Measurements from ENCODE around the gene OR4Q2.
A peak's percentile ranks its signal among the peaks of the same experiment; 100 is the strongest.
"Not testable (repeated sequence)": the region's sequence is repeated elsewhere in the genome, so short reads cannot be mapped to it uniquely, and the experiment has no call there.

The OR4Q2 gene

GRCh38 chr14:20001863-20002262 is at the start of gene OR4Q2:
Gene OR4Q2, plus strand, starts transcription at chr14:20002163.
- no peaks in the 10 kb centered on the region for H3K4me1 Mint-ChIP-seq
- no peak for DNase-seq (ENCODE audit: low spot score in 2 of 2)
- no peaks in the 10 kb centered on the region for H3K36me3 Mint-ChIP-seq (ENCODE audit: insufficient read depth)
- H3K4me3 Mint-ChIP-seq, result no peak within 1 kb of the TSS
- ATAC-seq (replicated peaks; ENCODE audit: extremely low read depth, poor library complexity, severe bottlenecking), result no peak
- H3K27me3 Mint-ChIP-seq, result peaks cover 8% of the 10 kb centered on the region
- H3K9me3 Mint-ChIP-seq, result no peaks in the 10 kb centered on the region
- H3K27ac Mint-ChIP-seq (ENCODE audit: low read depth), result no peak within 1 kb of the TSS

- H3K36me3 Mint-ChIP-seq (ENCODE audit: insufficient read depth); H3K4me3 Mint-ChIP-seq; ATAC-seq (replicated peaks; ENCODE audit: extremely low read depth, poor library complexity, severe bottlenecking); DNase-seq (ENCODE audit: low spot score in 2 of 2); H3K27me3 Mint-ChIP-seq; H3K9me3 Mint-ChIP-seq; H3K27ac Mint-ChIP-seq (ENCODE audit: low read depth): not testable (repeated sequence)
- H3K4me1 Mint-ChIP-seq, result peaks cover 15% of the 10 kb centered on the region
These were observed 32.2 kb upstream of the OR4Q2 start for GRCh38 chr14:19969735-19970134.

- DNase-seq (ENCODE audit: low spot score in 2 of 2), result no peak
- Mint-ChIP-seq H3K9me3 (peaks cover 12% of the 10 kb centered on the region), H3K36me3 (ENCODE audit: insufficient read depth) (peaks cover 3% of the 10 kb centered on the region), H3K4me1 (peaks cover 24% of the 10 kb centered on the region), H3K27me3 (no peaks in the 10 kb centered on the region), H3K27ac (ENCODE audit: low read depth) (no peak overlapping the region), H3K4me3 (peak overlapping the region; percentile 40)
- peak; percentile 98 for ATAC-seq (replicated peaks; ENCODE audit: extremely low read depth, poor library complexity, severe bottlenecking)
These were observed 27.1 kb upstream of the OR4Q2 start for GRCh38 chr14:19974844-19975243.

GRCh38 chr14:19975291-19975690 is 26.7 kb upstream of the OR4Q2 start, which contains the start of gene OR4K15:
Gene OR4K15, plus strand, starts transcription at chr14:19975591. Its CDS starts 0 bp downstream, at chr14:19975591.
- H3K9me3 Mint-ChIP-seq, result peaks cover 12% of the 10 kb centered on the region
- peak within 1 kb of the TSS; percentile 40 for H3K4me3 Mint-ChIP-seq
- ATAC-seq (replicated peaks; ENCODE audit: extremely low read depth, poor library complexity, severe bottlenecking) (no peak), DNase-seq (ENCODE audit: low spot score in 2 of 2) (no peak)
- H3K36me3 Mint-ChIP-seq (ENCODE audit: insufficient read depth), result peaks cover 3% of the 10 kb centered on the region
- peaks cover 24% of the 10 kb centered on the region for H3K4me1 Mint-ChIP-seq
- H3K27me3 Mint-ChIP-seq, result no peaks in the 10 kb centered on the region
- no peak within 1 kb of the TSS for H3K27ac Mint-ChIP-seq (ENCODE audit: low read depth)

GRCh38 chr14:19993438-19993837 is 8.5 kb upstream of the OR4Q2 start:
- no peak overlapping the region for H3K4me3 Mint-ChIP-seq
- ATAC-seq (replicated peaks; ENCODE audit: extremely low read depth, poor library complexity, severe bottlenecking) (no peak), DNase-seq (ENCODE audit: low spot score in 2 of 2) (no peak)
- no peaks in the 10 kb centered on the region for H3K4me1 Mint-ChIP-seq
- H3K9me3 Mint-ChIP-seq, result peaks cover 5% of the 10 kb centered on the region
- H3K27me3 Mint-ChIP-seq, result no peaks in the 10 kb centered on the region
- no peak overlapping the region for H3K27ac Mint-ChIP-seq (ENCODE audit: low read depth)
- H3K36me3 Mint-ChIP-seq (ENCODE audit: insufficient read depth), result no peaks in the 10 kb centered on the region

- Mint-ChIP-seq H3K27ac (ENCODE audit: low read depth) (no peak overlapping the region), H3K4me1 (no peaks in the 10 kb centered on the region), H3K36me3 (ENCODE audit: insufficient read depth) (no peaks in the 10 kb centered on the region), H3K9me3 (no peaks in the 10 kb centered on the region), H3K27me3 (peaks cover 8% of the 10 kb centered on the region), H3K4me3 (no peak overlapping the region)
- ATAC-seq (replicated peaks; ENCODE audit: extremely low read depth, poor library complexity, severe bottlenecking) (no peak), DNase-seq (ENCODE audit: low spot score in 2 of 2) (no peak)
These were observed 356 bp downstream of the OR4Q2 start for GRCh38 chr14:20002319-20002718.

GRCh38 chr14:20008156-20008555 is 6.2 kb downstream of the OR4Q2 start:
- Mint-ChIP-seq H3K4me1 (no peaks in the 10 kb centered on the region), H3K27me3 (no peaks in the 10 kb centered on the region), H3K27ac (ENCODE audit: low read depth) (no peak overlapping the region), H3K9me3 (no peaks in the 10 kb centered on the region), H3K4me3 (no peak overlapping the region), H3K36me3 (ENCODE audit: insufficient read depth) (no peaks in the 10 kb centered on the region)
- ATAC-seq (replicated peaks; ENCODE audit: extremely low read depth, poor library complexity, severe bottlenecking) (no peak), DNase-seq (ENCODE audit: low spot score in 2 of 2) (no peak)

- H3K36me3 Mint-ChIP-seq (ENCODE audit: insufficient read depth), result no peaks in the 10 kb centered on the region
- no peak within 1 kb of the TSS for H3K4me3 Mint-ChIP-seq
- DNase-seq (ENCODE audit: low spot score in 2 of 2) (no peak), ATAC-seq (replicated peaks; ENCODE audit: extremely low read depth, poor library complexity, severe bottlenecking) (no peak)
- H3K27me3 Mint-ChIP-seq, result peaks cover 12% of the 10 kb centered on the region
- no peaks in the 10 kb centered on the region for H3K4me1 Mint-ChIP-seq
- H3K27ac Mint-ChIP-seq (ENCODE audit: low read depth), result no peak within 1 kb of the TSS
- peaks cover 2% of the 10 kb centered on the region for H3K9me3 Mint-ChIP-seq
These were observed 17.4 kb downstream of the OR4Q2 start, which contains the start of gene OR4K14 for GRCh38 chr14:20019257-20019865. Gene OR4K14, minus strand, starts transcription at chr14:20019307. Its CDS starts 4,114 bp downstream, at chr14:20015193.

GRCh38 chr14:20031058-20031457 is 29.1 kb downstream of the OR4Q2 start:
- Mint-ChIP-seq H3K27me3 (no peaks in the 10 kb centered on the region), H3K4me1 (no peaks in the 10 kb centered on the region), H3K9me3 (no peaks in the 10 kb centered on the region), H3K36me3 (ENCODE audit: insufficient read depth) (no peaks in the 10 kb centered on the region), H3K27ac (ENCODE audit: low read depth) (no peak overlapping the region), H3K4me3 (no peak overlapping the region)
- no peak for DNase-seq (ENCODE audit: low spot score in 2 of 2)
- no peak for ATAC-seq (replicated peaks; ENCODE audit: extremely low read depth, poor library complexity, severe bottlenecking)

GRCh38 chr14:20035449-20035848 is 33.5 kb downstream of the OR4Q2 start:
- H3K27me3 Mint-ChIP-seq, result no peaks in the 10 kb centered on the region
- H3K27ac Mint-ChIP-seq (ENCODE audit: low read depth), result no peak overlapping the region

GRCh38 chr14:20035938-20036337 is 34.0 kb downstream of the OR4Q2 start, which contains the start of gene OR4K13:
Gene OR4K13, minus strand, starts transcription at chr14:20036038. Its CDS starts 1,280 bp downstream, at chr14:20034758.
- no peaks in the 10 kb centered on the region for H3K36me3 Mint-ChIP-seq (ENCODE audit: insufficient read depth)
- H3K4me3 Mint-ChIP-seq, result no peak within 1 kb of the TSS
- no peaks in the 10 kb centered on the region for H3K9me3 Mint-ChIP-seq
- no peak within 1 kb of the TSS for H3K27ac Mint-ChIP-seq (ENCODE audit: low read depth)
- no peak for ATAC-seq (replicated peaks; ENCODE audit: extremely low read depth, poor library complexity, severe bottlenecking)
- no peaks in the 10 kb centered on the region for H3K4me1 Mint-ChIP-seq
- H3K27me3 Mint-ChIP-seq, result no peaks in the 10 kb centered on the region
- no peak for DNase-seq (ENCODE audit: low spot score in 2 of 2)

More at GRCh38 chr14:20035449-20035848, 33.5 kb downstream of the OR4Q2 start:
- H3K9me3 Mint-ChIP-seq, result no peaks in the 10 kb centered on the region
- no peaks in the 10 kb centered on the region for H3K36me3 Mint-ChIP-seq (ENCODE audit: insufficient read depth)
- DNase-seq (ENCODE audit: low spot score in 2 of 2), result no peak
- no peaks in the 10 kb centered on the region for H3K4me1 Mint-ChIP-seq
- no peak for ATAC-seq (replicated peaks; ENCODE audit: extremely low read depth, poor library complexity, severe bottlenecking)
- no peak overlapping the region for H3K4me3 Mint-ChIP-seq

- Mint-ChIP-seq H3K4me3 (no peak overlapping the region), H3K9me3 (no peaks in the 10 kb centered on the region), H3K36me3 (ENCODE audit: insufficient read depth) (no peaks in the 10 kb centered on the region), H3K27ac (ENCODE audit: low read depth) (no peak overlapping the region), H3K27me3 (peaks cover 34% of the 10 kb centered on the region), H3K4me1 (no peaks in the 10 kb centered on the region)
- no peak for ATAC-seq (replicated peaks; ENCODE audit: extremely low read depth, poor library complexity, severe bottlenecking)
- DNase-seq (ENCODE audit: low spot score in 2 of 2), result no peak
These were observed 42.3 kb downstream of the OR4Q2 start for GRCh38 chr14:20044243-20044642.

GRCh38 chr14:20048202-20048601 is 46.2 kb downstream of the OR4Q2 start:
- Mint-ChIP-seq H3K9me3 (no peaks in the 10 kb centered on the region), H3K36me3 (ENCODE audit: insufficient read depth) (no peaks in the 10 kb centered on the region), H3K27ac (ENCODE audit: low read depth) (no peak overlapping the region), H3K4me1 (no peaks in the 10 kb centered on the region), H3K4me3 (no peak overlapping the region), H3K27me3 (peaks cover 46% of the 10 kb centered on the region)
- no peak for DNase-seq (ENCODE audit: low spot score in 2 of 2)
- ATAC-seq (replicated peaks; ENCODE audit: extremely low read depth, poor library complexity, severe bottlenecking), result no peak

Data from central memory CD8-positive, alpha-beta T cell (primary cell).